ENCODE measurements around the gene EBF3. TPM values are rescaled to one million over a fixed set of nuclear protein-coding genes. Genes with fewer than 3 reads are reported as not detected.
"Not testable (repeated sequence)": the region's sequence is repeated elsewhere in the genome, so short reads cannot be mapped to it uniquely, and the experiment has no call there.

The EBF3 gene
- polyA plus RNA-seq, 3 donors, result 0.79 to 1.1 (median 0.79) TPM

- DNase-seq (ENCODE audit: low read depth in 3 of 3, low spot score in 2 of 3), result no peak
Observed at GRCh38 chr10:129932182-129932581, 31.9 kb downstream of the EBF3 start.

- no peak for DNase-seq (ENCODE audit: low read depth in 3 of 3, low spot score in 2 of 3)
Observed at GRCh38 chr10:129929343-129930292, 34.5 kb downstream of the EBF3 start.

DNA sequence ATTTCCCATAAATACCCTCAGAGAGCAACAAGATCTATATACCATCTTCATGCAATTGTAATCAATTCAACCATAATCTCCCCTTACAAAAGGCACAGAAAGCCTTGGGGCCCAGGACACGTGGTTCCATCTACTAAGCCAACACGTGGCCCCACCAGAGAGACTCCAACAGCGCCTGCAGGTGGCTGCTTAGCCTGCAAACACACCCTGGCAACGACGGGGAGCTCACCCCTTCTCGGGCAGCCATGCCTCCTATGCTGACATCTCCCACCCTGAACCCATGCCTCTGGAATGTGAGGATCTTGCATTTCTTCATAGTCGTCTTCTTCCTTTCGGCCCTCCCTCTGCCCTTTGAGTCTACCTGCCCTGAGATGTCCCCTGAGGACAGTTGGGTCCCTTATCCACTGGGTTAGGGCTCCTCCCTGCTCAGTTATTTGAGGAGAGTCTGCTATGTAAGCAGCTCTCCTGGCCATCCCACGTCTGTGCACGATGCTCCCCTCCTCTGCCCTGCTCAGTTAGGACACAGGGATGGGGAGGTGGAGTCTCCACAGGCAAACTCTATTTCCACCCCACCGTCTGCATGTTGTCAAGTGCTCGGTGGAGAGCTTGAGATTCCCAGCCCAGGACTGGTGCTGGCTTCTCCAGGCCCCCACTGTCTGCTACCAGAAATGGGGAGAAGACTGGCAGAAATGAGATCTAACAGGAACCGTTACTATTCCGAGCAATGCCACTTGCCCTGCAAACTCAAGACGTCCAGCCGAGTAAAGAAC lies 36.5 kb downstream of the EBF3 start:
- DNase-seq (ENCODE audit: low read depth in 3 of 3, low spot score in 2 of 3), result no peak

DNA sequence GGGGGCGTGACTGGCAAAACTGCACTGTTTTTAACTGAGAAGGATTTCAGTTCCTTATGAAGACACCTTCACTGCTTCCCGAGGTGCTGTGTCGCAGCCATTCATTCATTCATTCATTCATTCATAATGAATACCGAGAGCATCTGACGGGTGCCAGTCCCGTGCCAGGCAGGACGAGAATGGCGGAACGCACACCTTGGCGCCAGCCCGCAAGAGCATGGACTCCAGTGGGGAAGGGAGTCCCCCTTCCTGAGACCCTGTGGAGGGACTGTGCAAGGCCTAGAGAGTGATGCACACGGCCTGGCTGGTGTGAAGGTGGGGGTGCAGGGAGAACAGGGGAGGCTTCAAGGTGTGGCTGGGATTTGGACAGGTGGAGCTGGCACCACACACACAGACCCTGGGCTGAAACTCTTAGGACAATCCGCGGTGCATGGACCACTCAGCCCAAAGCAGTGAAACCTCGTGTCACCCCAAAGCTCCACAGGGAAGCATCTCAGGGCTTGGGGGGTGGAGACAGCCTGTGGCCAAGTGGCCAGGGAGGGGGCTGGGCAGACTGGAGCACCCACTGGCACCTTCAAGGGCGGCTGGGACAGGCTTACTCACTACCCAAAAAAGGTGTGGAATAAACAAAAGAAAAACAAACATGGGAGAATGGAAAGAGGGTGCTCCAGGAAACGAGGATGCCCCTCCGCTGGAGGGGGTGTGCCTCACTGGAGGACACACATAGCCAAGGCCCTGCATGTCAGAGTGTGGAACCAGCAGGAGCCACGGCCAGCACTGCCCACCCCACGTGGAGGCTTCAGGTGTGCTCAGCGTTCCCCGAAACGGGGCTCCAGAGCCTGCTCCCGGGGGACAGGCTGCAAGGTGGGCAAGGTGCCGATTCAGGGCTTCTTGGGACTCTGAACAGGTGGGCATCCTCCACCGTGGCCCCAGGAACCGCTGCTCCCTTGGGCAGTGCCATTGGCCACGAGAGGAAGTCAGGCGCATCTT lies 37.7 kb downstream of the EBF3 start:
- no peak for DNase-seq (ENCODE audit: low read depth in 3 of 3, low spot score in 2 of 3)

DNA sequence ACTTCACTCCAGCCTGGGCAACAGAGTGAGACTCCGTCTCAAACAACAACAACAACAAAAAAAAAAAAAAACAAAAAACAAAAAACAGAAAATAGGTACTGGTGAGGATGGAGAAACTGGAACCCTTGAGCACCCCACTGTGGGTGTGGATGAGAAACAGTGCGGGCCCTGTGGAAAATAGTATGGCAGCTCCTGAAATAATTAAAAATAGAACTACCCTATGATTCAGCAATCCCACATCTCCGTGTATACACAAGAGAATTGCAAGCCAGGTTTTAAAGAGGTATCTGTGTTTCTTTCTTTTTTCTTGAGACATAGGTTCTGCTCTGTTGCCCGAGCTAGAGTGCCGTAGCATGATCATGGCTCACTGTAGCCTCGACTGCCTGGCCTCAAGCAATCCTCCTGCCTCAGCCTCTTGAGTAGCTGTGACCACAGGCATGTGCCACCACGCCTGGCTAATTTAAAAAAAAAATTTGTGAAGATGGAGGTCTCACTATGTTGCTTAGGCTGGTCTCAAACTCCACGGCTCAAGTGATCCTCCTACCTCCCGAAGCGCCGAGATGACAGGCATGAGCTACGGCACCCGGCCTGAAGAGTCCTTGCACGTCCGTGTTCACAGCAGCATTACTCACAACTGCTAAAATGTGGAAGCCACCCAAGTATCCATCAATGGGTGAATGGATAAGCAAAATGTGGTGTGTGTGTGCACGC lies 39.5 kb downstream of the EBF3 start:
- DNase-seq (ENCODE audit: low read depth in 3 of 3, low spot score in 2 of 3), result no peak

DNA sequence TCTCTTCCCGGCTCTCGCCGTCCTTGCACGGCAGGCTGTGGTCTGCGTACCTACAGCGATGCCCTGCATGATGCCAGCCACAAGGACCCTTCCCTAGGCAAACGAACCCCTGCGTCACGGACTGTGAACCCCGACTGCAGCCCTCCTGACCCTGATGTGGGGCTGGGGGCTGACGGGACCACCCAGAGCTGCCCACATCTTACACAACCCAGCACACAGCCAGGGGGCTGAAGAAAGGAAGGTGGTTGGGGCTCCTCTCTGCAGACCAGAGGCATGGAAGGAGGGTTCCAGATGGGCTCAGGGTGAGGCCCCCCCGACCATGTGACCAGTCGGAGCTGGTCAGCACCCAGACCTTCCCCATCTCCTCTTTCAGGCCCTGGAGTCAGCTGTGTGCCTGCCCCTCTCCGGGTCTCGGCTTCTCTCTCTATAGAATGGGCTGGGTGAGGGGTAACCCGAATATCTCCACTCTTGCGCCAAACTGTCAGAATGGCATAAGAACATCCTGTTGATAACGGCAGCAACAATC lies 41.4 kb downstream of the EBF3 start:
- DNase-seq (ENCODE audit: low read depth in 3 of 3, low spot score in 2 of 3), result no peak

DNA sequence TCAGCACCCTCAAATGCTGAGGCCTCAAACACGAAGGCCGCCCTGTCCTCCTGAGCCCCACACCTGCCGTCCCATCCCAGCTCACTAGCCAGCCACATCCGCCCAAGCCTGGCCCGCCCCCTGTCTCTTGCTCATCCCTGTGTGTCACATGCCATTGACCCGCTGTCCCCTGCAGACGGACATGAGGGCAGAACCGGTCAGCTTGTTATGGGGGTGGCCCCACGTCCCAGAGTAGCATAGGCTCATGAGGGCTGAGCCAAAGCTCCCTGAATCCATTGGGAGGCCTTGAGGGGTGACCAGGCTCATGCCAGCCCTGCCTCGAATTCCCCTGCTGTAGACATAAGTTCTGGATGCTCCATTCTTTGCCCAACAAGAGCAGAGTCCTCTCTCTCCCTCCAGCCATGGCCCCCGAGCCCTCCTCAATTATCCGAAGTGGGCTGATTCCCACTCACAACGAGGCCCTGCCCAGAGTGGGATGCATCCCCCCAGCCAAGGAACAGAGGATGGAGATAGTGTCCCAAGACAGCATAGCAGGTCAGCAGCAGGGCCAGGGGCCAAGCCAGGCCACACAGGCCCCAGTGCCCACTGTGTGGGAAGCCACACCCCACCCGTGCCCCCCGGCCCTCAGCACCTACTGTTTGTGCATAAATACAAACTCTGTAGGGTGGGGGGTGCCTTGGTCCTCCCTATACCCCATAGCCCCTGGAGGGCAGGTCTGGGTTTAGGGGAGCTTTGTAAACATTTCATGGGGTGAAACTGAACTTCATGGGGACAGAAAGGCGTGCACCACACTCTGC lies 42.1 kb downstream of the EBF3 start:
- no peak for DNase-seq (ENCODE audit: low read depth in 3 of 3, low spot score in 2 of 3)

GRCh38 chr10:129921065-129921670 lies 42.9 kb downstream of the EBF3 start:
- DNase-seq (ENCODE audit: low read depth in 3 of 3, low spot score in 2 of 3), result no peak

DNA sequence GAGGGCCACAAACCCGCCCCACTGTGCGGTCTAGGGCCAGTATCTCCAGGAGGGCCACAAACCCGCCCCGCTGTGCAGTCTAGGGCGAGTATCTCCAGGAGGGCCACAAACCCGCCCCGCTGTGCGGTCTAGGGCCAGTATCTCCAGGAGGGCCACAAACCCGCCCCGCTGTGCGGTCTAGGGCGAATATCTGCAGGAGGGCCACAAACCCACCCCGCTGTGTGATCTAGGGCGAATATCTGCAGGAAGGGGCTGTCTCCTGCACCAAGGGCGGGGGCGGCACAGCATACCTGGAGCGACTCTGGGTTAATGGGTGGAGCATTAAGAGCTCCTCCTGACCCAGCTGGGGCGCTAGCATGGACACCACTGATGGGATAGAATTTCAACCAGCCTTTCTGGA lies 43.9 kb downstream of the EBF3 start:
- DNase-seq (ENCODE audit: low read depth in 3 of 3, low spot score in 2 of 3), result not testable (repeated sequence)

DNA sequence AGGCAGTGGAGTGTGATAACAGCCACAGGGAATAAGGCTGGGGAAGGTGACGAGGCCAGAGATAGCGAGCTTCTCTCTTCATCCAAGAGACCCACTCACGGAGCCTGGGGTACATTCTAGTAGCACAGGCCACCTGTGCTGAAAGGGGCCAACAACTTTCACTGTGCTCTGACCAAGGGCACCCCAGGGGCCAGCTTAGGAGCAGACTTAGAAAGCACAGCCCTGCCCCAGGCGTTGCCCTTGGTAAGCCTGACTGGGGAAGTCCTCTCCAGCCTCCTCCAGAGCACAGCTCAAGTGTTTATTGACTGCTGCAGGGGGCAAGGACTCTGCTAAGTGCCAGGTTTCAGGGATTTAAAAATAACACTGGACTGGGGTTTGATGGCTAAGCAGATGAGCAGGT lies 44.7 kb downstream of the EBF3 start:
- DNase-seq (ENCODE audit: low read depth in 3 of 3, low spot score in 2 of 3), result no peak

DNA sequence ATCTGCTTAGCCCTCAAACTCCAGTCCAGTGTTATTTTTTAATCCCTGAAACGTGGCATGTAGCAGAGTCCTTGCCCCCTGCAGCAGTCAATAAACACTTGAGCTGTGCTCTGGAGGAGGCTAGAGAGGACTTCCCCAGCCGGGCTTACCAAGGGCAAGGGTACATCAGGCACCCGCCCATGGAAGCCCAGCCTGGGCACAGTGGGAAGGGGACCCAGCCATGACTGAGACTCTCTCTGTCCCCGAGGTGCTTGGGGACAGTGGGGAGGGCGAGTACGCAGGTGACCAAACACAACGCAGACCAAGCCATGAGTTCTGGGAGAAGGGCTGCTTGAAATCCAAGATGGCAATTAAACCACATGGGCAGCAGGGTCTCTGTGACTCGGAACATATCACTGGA lies 45.2 kb downstream of the EBF3 start:
- no peak for DNase-seq (ENCODE audit: low read depth in 3 of 3, low spot score in 2 of 3)

- DNase-seq (ENCODE audit: low read depth in 3 of 3, low spot score in 2 of 3), result no peak
Observed at GRCh38 chr10:129918401-129918800, 45.7 kb downstream of the EBF3 start.

DNA sequence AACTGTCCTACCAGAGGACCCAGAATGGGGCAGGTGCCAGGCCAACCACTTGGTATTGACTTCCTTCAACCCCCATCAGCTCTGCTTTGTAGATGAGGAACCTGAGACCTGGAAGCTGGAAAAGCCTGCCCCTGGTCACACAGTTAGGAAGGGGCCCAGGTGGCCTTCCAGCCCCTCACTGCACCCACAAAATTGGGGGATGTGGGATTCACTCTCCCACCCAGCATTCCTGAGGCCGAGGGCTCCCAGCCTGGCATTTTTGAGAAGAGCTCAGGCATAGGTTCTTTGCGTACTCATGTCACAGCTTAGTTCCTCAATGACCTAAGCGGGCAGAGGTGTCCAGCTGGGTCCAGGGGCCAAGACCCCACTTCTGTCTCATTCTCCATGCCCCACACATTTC lies 46.1 kb downstream of the EBF3 start:
- no peak for DNase-seq (ENCODE audit: low read depth in 3 of 3, low spot score in 2 of 3)

- no peak for DNase-seq (ENCODE audit: low read depth in 3 of 3, low spot score in 2 of 3)
Observed at GRCh38 chr10:129916506-129916995, 47.5 kb downstream of the EBF3 start.

DNA sequence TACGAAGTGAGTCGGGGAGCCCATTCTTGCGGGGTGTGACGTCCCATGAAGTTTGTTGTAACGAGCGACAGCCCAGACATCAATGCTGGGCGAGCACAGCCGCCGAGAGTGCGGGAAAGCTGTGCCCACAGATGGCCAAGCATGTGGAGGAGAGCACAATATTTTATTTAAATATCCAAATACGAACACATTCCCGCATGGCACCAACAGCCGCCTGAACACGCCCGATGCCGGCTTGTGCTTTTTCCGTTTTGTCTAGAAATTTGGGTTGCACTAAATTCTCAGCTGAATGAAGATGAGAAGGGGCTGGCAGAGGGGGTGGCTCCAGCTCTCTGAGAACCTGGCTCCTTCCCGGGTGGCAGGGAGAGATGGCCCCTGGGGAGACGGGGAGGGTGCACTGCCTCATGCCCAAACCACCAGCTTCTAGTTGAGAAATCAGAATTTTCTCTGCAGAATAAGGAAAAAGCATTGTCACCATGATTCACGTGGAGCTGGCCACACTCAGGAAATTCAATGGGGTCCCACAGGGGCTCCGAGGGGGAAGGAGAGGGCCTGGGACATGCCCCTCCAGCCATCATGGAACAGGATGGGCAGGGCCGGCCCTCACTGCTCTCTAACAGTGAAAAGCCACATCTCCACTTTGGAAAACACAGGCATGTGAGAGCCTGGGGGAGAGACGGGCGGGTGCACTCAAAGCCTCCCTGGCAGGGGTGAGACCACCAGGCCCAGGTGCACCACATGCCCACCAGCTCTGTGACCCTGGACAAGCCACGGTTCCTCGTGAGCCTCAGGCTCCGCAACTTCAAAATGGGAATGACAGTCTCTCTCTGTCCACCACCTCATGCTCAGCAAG lies 48.3 kb downstream of the EBF3 start:
- no peak for DNase-seq (ENCODE audit: low read depth in 3 of 3, low spot score in 2 of 3)

DNA sequence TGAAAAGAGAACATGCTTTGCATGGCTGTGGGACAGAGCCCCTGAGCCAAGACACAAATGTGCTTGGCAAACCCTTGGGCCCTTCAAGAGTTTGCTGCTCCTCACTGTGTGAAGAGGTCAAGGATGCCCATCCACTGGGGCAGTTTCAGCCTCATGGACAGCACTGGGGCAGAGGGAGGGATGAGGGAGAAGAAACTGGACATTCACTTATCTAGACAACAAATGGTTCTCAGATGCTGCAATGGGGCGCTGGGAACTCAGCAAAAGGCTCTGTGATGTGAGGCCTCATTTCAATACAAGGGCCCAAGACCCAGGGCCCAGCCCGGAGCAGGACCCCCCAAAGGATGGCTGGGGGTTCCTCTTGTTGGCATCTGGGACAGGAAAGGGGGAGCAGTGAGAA lies 49.1 kb downstream of the EBF3 start:
- DNase-seq (ENCODE audit: low read depth in 3 of 3, low spot score in 2 of 3), result no peak

DNA sequence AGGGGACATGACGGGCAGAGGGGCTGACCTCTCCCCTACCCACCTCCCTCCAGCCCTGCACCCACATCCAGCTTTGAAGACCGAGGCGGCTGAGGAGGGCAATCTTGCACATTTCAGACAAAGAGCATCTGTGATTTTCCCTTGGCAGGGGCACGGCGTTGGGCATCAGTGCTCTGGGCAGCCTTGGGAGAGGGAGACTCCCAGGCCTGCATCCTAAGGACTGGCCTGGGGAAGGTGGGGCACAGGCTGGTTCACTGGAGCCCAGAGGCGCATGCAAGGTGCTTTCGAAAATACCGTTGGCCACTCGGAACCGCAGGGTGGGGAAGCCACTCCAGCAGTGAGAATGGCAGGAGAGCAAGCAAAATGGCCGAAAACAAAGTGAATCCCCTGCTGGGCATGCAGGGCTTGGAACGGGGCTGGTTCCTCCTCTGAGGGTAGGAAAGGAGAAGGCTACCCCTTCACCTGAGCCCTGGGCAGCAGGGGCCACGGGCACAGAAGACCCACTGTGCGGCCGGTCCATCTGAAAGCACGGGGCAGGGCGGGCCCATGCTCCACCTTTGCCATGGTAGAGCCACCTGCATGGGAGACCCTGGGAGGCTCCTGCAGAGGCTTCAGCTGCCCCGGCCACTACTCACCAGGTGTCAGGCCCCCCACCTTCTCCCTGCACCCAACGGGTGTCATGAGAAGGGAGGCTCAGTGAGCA lies 49.8 kb downstream of the EBF3 start:
- no peak for DNase-seq (ENCODE audit: low read depth in 3 of 3, low spot score in 2 of 3)
